Adrenal gland (tissue), 12 donors: Measurements from ENCODE around the gene ELMOD3. TPM values are rescaled to one million over a fixed set of nuclear protein-coding genes. Genes with fewer than 3 reads are reported as not detected.
"Not testable (repeated sequence)": the region's sequence is repeated elsewhere in the genome, so short reads cannot be mapped to it uniquely, and the experiment has no call there.

Experiments
- DNase-seq, 7 donors: peaks; one replicate each; pipeline ENCODE4 v3.0.0-alpha.2; 2019 to 2020
- H3K27ac ChIP-seq, 5 donors: fragments of 200-600 bp; sonication (generic) in 4 of 5; 1 replicate in 3 of 5; 2 replicates in 2 of 5; pipeline versions ENCODE4 v1.5.1 to v1.8.0; 2016 to 2020; ENCODE audit warnings: mild to moderate bottlenecking in 1 of 5
- H3K27me3 ChIP-seq: fragments of 200-600 bp; 2 replicates; pipeline ENCODE4 v1.8.0; 2021
- H3K36me3 ChIP-seq, 2 donors: fragments of 200-600 bp; replicated peaks in 1 of 2; 1 replicate in 1 of 2; 2 replicates in 1 of 2; pipeline versions ENCODE4 v1.5.1 to v1.8.0; 2018 to 2022
- H3K4me1 ChIP-seq, 2 donors: fragments of 200-600 bp; replicated peaks in 1 of 2; 1 replicate in 1 of 2; 2 replicates in 1 of 2; pipeline versions ENCODE4 v1.5.1 to v1.8.0; 2018 to 2021
- H3K4me3 ChIP-seq, 4 donors: fragments of 200-600 bp; sonication (generic) in 3 of 4; one replicate each; pipeline ENCODE4 v1.5.1; 2016 to 2018
- H3K9me3 ChIP-seq, 3 donors: fragments of 200-600 bp; sonication (generic) in 1 of 3; replicated peaks in 1 of 3; 1 replicate in 2 of 3; 2 replicates in 1 of 3; pipeline versions ENCODE4 v1.5.1 to v1.8.0; 2016 to 2021
- POLR2A ChIP-seq, 2 donors: fragments of 450-650 bp; IDR thresholded peaks; one replicate each; pipeline ENCODE4 v1.6.1; 2017; ENCODE audit warnings: antibody characterized with exemption in 2 of 2, mild to moderate bottlenecking in 2 of 2, moderate library complexity in 1 of 2
- WGBS, 4 donors: extraction: QIAGEN DNeasy Blood & Tissue Kit in 2 of 4; methylation state at CpG; one replicate each; pipeline versions ENCODE4 v1.1.5 to v1.1.7; 2013 to 2017; 5-methylcytosine and 5-hydroxymethylcytosine counted together
- intact Hi-C, 2 donors: fragments of 100-400 bp; cut with DNase I; formaldehyde crosslinking; loops; one replicate each; pipeline versions ENCODE4 v1.14.1 to v1.15.0; 2022 to 2023
- polyA plus RNA-seq, 3 donors: library from polyadenylated mRNA; stranded (reverse); fragments of 200-250 nt in 2 of 3; fragments of 350-450 nt in 1 of 3; fragmentation: Illumina TruSeq in 1 of 3; extraction: RNeasy Lipid Tissue Mini Kit (QIAGEN cat#74804) in 1 of 3; gene quantifications; one replicate each; pipeline ENCODE4 v1.2.3, GENCODE V29; 2013 to 2014
- total RNA-seq, 9 donors: library from RNA; depleted of rRNA in 4 of 9; stranded (reverse); fragments of >200 nt in 4 of 9; fragments of 120-200 nt in 1 of 9; fragmentation: NEBNext Ultra II Directional in 1 of 9; extraction: Animal tissue kit (Norgen Biotek cat#: 25700) in 1 of 9; gene quantifications; one replicate each; pipeline versions ENCODE4 v1.1.0 to v1.2.4, GENCODE V29; 2013 to 2023
- TF ChIP-seq, protein P1 (sequence below), 6 experiments: fragments of 450-650 bp in 4 of 6; fragments of 200-600 bp in 2 of 6; sonication (generic) in 1 of 6; IDR thresholded peaks; 1 replicate in 5 of 6; 2 replicates in 1 of 6; pipeline versions ENCODE4 v1.5.1 to v1.8.0; 2016 to 2021; ENCODE audit warnings: antibody characterized with exemption in 6 of 6, mild to moderate bottlenecking in 2 of 6, moderate library complexity in 1 of 6
- donor health status: healthy with polysubstance abuse.
- donor health status: Bipolar disorder and iron deficiency.
- donor health status: DM: yes; HTN: yes; CAD: no.
- donor health status: DM: no; HTN: no; CAD: no.
- donor health status: DM: no; HTN: no; CAD: no.
- donor health status: DM: yes; HTN: yes; CAD: no.

ELMOD3 gene
- total and polyA plus RNA-seq, 12 donors: 12.3 to 69.0 (median 27.3) TPM

DNA sequence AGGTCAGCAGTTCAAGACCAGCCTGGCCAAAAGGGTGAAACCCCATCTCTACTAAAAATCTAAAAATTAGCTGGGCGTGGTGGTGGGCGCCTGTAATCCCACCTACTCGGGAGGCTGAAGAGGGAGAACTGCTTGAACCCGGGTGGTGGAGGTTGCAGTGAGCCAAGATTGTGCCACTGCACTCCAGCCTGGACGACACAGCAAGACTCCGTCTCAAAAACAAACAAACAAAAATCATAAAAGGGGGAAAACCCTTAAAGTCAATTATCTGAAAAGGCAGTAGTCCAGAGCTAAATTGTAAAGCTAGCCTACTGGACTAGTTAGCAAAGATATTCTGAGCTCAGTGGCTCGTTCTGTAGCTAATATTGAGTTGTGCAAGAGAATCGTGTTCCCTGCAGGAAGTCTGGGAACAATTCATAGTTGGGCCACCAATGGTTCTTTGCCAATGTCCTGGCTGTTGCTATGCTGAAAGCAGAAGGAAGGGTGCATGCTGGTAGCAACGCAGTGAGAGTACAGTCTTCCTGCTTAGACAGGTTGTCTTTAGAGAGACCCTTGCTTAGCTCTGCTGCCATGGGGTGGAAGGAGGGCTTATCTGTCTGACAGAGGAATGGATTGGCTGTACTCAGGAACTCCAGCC lies 31.1 kb upstream of the ELMOD3 start:
- H3K4me1 ChIP-seq: peaks cover 51 to 83% of the 10 kb centered on the region in 2 donors
- peaks cover 0 to 60% of the 10 kb centered on the region in 2 donors for H3K36me3 ChIP-seq
- WGBS, 4 donors: 72 to 78% (median 75%) methylated on average over 9 of the region's 9 CpGs

DNA sequence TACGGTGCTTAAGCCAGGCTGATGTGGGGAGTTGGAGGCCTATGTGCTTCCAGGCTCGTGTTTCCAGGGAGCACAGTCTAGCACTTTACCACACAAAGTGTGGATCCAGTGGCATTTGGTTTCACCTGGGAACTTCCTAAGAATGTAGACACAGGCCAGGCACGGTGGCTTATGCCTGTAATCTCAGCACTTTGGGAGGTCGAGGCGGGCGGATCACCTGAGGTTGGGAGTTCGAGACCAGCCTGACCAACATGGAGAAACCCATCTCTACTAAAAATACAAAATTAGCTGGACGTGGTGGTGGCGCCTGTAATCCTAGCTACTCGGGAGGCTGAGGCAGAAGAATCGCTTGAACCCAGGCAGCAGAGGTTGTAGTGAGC lies 30.6 kb upstream of the ELMOD3 start:
- H3K27ac ChIP-seq: peak overlapping the region in 2 of 5 donors; percentile 61 to 99
- H3K9me3 ChIP-seq, DNase-seq, H3K27me3 ChIP-seq, intact Hi-C loops: not testable (repeated sequence)
- peak overlapping the region in 1 of 4 donors; percentile 80 for H3K4me3 ChIP-seq
- WGBS, 4 donors: 84 to 93% (median 87%) methylated on average over 6 to 11 of the region's 11 CpGs
- H3K4me1 ChIP-seq: peaks cover 52 to 85% of the 10 kb centered on the region in 2 donors
- peaks cover 0 to 56% of the 10 kb centered on the region in 2 donors for H3K36me3 ChIP-seq

More for the DNA sequence above, 31.1 kb upstream of the ELMOD3 start:
- intact Hi-C loops: no loop called here
- no peak for TF ChIP-seq POLR2A (IDR thresholded peaks at IDR 0.05)
- TF ChIP-seq, protein P1, sequence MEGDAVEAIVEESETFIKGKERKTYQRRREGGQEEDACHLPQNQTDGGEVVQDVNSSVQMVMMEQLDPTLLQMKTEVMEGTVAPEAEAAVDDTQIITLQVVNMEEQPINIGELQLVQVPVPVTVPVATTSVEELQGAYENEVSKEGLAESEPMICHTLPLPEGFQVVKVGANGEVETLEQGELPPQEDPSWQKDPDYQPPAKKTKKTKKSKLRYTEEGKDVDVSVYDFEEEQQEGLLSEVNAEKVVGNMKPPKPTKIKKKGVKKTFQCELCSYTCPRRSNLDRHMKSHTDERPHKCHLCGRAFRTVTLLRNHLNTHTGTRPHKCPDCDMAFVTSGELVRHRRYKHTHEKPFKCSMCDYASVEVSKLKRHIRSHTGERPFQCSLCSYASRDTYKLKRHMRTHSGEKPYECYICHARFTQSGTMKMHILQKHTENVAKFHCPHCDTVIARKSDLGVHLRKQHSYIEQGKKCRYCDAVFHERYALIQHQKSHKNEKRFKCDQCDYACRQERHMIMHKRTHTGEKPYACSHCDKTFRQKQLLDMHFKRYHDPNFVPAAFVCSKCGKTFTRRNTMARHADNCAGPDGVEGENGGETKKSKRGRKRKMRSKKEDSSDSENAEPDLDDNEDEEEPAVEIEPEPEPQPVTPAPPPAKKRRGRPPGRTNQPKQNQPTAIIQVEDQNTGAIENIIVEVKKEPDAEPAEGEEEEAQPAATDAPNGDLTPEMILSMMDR (IDR thresholded peaks at IDR 0.05): no peak
- H3K27ac ChIP-seq: peak overlapping the region in 3 of 5 donors; percentile 23 to 99 (median 61)
- no peaks in the 10 kb centered on the region for H3K9me3 ChIP-seq
- DNase-seq: peak in 2 of 7 donors; percentile 51 to 58
- H3K4me3 ChIP-seq: no peak overlapping the region
- no peaks in the 10 kb centered on the region for H3K27me3 ChIP-seq

DNA sequence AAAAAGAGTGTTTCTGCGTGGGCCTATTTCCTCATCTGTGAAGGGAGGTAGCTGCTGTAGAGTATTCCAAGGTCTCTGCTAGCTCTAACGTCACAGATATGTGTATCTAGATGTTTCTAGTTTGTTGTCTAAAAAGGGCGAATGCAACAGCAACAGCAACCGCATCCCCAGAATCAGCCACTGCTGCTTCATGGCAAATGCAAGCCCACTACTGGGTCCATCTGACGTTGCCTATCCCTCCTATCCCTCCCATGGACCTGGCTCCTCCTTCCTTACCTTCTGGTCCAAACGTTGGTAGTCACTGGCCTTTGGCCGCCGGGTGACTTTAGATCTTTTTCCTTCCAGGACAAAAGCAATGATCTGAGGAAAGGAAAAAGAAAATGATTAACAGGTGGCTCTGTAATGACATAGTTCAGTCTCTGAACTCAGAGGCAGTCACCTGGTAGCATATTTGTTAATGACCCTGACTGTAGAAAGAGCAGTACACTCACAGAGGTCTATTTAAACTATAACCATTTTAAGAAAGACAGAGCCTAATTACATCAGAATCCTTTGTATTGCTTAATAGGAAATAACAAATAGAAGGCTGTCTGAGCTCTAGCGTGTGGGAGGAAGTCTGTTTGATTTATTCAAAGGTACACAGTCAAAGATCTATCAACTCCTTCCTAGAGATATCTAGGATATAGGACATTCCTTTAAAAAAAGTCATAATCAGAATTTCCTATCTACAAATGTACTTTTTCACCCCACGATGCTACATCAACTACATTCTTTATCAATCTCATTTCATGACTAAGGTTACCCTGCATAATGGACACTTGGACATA lies 29.7 kb upstream of the ELMOD3 start:
- 30 to 45% (median 32%) methylated on average over 10 of the region's 10 CpGs for WGBS, 4 donors
- H3K4me1 ChIP-seq: peaks cover 52 to 77% of the 10 kb centered on the region in 2 donors
- intact Hi-C loops: no loop called here

DNA sequence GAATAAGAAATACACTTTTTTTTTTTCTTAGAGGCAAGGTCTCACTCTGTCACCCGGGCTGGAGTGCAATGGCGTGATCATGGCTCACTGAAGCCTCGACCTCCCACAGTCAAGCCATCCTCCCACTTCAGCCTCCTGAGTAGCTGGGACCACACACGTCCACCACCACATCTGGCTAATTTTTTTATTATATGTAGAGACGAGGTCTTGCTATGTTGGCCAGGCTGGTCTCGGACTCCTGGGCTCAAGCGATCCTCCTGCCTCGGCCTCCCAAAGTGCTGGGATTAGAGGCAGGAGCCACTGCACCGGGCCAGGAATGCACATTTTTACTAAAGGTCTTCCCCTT lies 29.1 kb upstream of the ELMOD3 start:
- Histone ChIP-seq H3K4me1 (peaks cover 52 to 71% of the 10 kb centered on the region in 2 donors), H3K4me3 (peak overlapping the region in 1 of 4 donors; percentile 80), H3K36me3 (peaks cover 0 to 46% of the 10 kb centered on the region in 2 donors), H3K27ac (peak overlapping the region in 4 of 5 donors; percentile 9 to 99 (median 66)), H3K27me3 (no peaks in the 10 kb centered on the region), H3K9me3 (no peaks in the 10 kb centered on the region)
- TF ChIP-seq POLR2A (IDR thresholded peaks at IDR 0.05): no peak
- TF ChIP-seq, protein P1 (IDR thresholded peaks at IDR 0.05): no peak
- WGBS, 4 donors: 44 to 55% (median 50%) methylated on average over 9 of the region's 9 CpGs
- intact Hi-C loops: no loop called here
- no peak for DNase-seq

More for the DNA sequence above, 29.7 kb upstream of the ELMOD3 start:
- TF ChIP-seq, protein P1 (IDR thresholded peaks at IDR 0.05): no peak
- TF ChIP-seq POLR2A (IDR thresholded peaks at IDR 0.05): no peak
- DNase-seq: peak in 1 of 7 donors; percentile 43
- Histone ChIP-seq H3K27ac (peak overlapping the region; percentile 43 to 99 (median 49)), H3K27me3 (no peaks in the 10 kb centered on the region), H3K36me3 (peaks cover 0 to 52% of the 10 kb centered on the region in 2 donors), H3K9me3 (no peaks in the 10 kb centered on the region), H3K4me3 (peak overlapping the region in 1 of 4 donors; percentile 80)
